Body of pancreas (tissue), 4 donors: ENCODE measurements around the gene STYX. TPM values are rescaled to one million over a fixed set of nuclear protein-coding genes. Genes with fewer than 3 reads are reported as not detected.

Experiments used
- ATAC-seq: fragments of 150-250 bp; one replicate; pipeline ENCODE4 v1.9.1; 2016
- DNase-seq, 4 donors: peaks; one replicate each; pipeline ENCODE4 v3.0.0-alpha.2; 2019
- H3K27ac ChIP-seq, 4 donors: fragments of 200-600 bp; sonication (generic); 1 replicate in 3 of 4; 2 replicates in 1 of 4; pipeline versions ENCODE4 v1.5.1 to v1.6.1; 2016 to 2019; ENCODE audit warnings: mild to moderate bottlenecking in 1 of 4, mixed read lengths in 1 of 4, moderate library complexity in 1 of 4
- H3K27me3 ChIP-seq, 2 donors: fragments of 200-600 bp; sonication (generic); one replicate each; pipeline ENCODE4 v1.6.0; 2016; ENCODE audit warnings: mild to moderate bottlenecking in 1 of 2
- H3K36me3 ChIP-seq, 2 donors: fragments of 200-600 bp; sonication (generic); replicated peaks in 1 of 2; 2 replicates each; pipeline ENCODE4 v1.5.1; 2016; ENCODE audit warnings: low read depth in 2 of 2; ENCODE audit not compliant: insufficient read depth in 1 of 2
- H3K4me1 ChIP-seq: fragments of 200-600 bp; sonication (generic); one replicate; pipeline ENCODE4 v1.6.0; 2016
- H3K4me3 ChIP-seq, 2 donors: fragments of 200-600 bp; sonication (generic); 1 replicate in 1 of 2; 2 replicates in 1 of 2; pipeline ENCODE4 v1.5.1; 2016 to 2019
- H3K9me3 ChIP-seq, 3 donors: fragments of 200-600 bp; sonication (generic); 1 replicate in 2 of 3; 2 replicates in 1 of 3; pipeline ENCODE4 v1.5.1; 2016
- CTCF ChIP-seq, 7 experiments: fragments of 450-650 bp in 4 of 7; fragments of 200-600 bp in 3 of 7; sonication (generic) in 3 of 7; IDR thresholded peaks; one replicate each; pipeline ENCODE4 v1.5.1; 2016 to 2019; ENCODE audit warnings: antibody characterized with exemption in 7 of 7
- POLR2A ChIP-seq, 3 donors: fragments of 450-650 bp; IDR thresholded peaks; one replicate each; pipeline ENCODE4 v1.6.1; 2016; ENCODE audit warnings: antibody characterized with exemption in 3 of 3, mild to moderate bottlenecking in 2 of 3
- WGBS, 2 donors: methylation state at CpG; one replicate each; pipeline ENCODE4 v1.1.5; 2017; 5-methylcytosine and 5-hydroxymethylcytosine counted together
- intact Hi-C: fragments of 100-400 bp; cut with DNase I; formaldehyde crosslinking; loops from one replicate; pipeline ENCODE4 v1.15.1; 2023
- total RNA-seq, 2 donors: library from RNA; depleted of rRNA; stranded (reverse); fragments of >200 nt; gene quantifications; one replicate each; pipeline ENCODE4 v1.1.0, GENCODE V29; 2016

Gene STYX
- total RNA-seq, 2 donors from 2014 or later, result 5.6 to 11.4 TPM

DNA sequence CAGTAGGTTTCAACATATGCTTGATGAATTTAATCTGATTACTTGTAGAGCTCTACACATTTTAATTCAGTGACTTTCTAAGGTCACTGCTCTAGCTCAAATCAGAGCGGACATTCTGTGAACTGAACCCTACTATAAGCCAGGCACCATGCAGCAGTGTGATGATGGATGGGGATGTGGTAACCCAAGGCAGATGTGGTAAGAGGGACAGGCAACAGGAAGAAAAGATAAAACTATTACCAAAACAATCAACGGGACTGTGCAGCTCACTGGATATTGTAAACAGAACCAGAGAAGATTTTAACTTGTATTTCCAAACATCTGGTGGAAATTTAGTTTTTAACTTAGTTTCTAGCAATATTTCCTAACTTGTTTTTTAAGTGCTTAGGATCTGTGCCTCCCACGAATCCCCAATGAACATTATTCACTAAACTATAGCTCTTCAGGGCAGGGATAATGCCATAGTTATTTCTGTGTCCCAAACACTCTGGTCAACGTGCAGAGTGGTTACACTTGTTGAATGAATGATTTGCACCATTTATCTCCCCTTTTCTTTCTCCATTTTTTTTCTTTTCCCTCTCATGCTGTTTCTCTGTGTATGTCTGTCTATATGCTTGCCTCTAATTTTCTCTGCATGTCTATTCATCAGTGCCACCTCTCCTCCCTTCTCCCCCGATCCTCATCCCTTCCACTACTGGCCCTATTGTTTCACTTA is 37.6 kb upstream of the STYX start:
- DNase-seq (no peak), ATAC-seq (no peak)
- no peak overlapping the region for H3K4me3 ChIP-seq
- H3K4me1 ChIP-seq, result peaks cover 64% of the 10 kb centered on the region
- intact Hi-C loops, result no loop called here
- H3K27me3 ChIP-seq, result no peaks in the 10 kb centered on the region
- no peaks in the 10 kb centered on the region for H3K9me3 ChIP-seq
- peak overlapping the region in 1 of 4 donors; percentile 69 for H3K27ac ChIP-seq
- 56 to 58% methylated on average over 5 of the region's 5 CpGs for WGBS, 2 donors
- H3K36me3 ChIP-seq, result no peaks in the 10 kb centered on the region
- no peak for TF ChIP-seq POLR2A (IDR thresholded peaks at IDR 0.05)
- TF ChIP-seq CTCF (IDR thresholded peaks at IDR 0.05), result no peak

GRCh38 chr14:52693036-52693435 is 36.9 kb upstream of the STYX start:
- 65 to 71% methylated on average over 3 of the region's 3 CpGs for WGBS, 2 donors

DNA sequence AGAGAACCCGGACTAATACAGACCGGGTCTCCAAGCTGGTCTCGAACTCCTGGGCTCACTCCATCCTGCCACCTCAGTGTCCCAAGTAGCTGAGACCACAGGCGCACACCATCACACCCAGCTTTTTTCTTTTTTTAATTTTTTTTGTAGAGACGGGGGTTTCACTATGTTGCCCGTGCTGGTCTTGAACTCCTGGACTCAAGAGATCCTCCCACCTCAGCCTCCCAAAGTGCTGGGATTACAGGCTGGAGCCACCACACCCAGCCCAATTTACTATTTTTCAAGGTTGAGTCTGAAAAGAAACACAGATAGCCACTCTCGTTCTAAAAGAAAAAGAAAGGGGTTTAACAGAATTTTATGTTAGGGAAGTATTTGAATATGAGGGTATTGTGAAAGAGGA is 36.4 kb upstream of the STYX start:
- Histone ChIP-seq H3K27ac (peak overlapping the region in 1 of 4 donors; percentile 97), H3K9me3 (no peaks in the 10 kb centered on the region), H3K36me3 (no peaks in the 10 kb centered on the region), H3K4me1 (peaks cover 53% of the 10 kb centered on the region), H3K4me3 (no peak overlapping the region), H3K27me3 (no peaks in the 10 kb centered on the region)
- ATAC-seq (no peak), DNase-seq (no peak)
- TF ChIP-seq CTCF (IDR thresholded peaks at IDR 0.05) (no peak), POLR2A (IDR thresholded peaks at IDR 0.05) (no peak)
- intact Hi-C loops, result no loop called here
- WGBS, 2 donors, result 79 to 87% methylated on average over 7 of the region's 7 CpGs

More at GRCh38 chr14:52693036-52693435, 36.9 kb upstream of the STYX start:
- Histone ChIP-seq H3K4me3 (no peak overlapping the region), H3K4me1 (peaks cover 58% of the 10 kb centered on the region), H3K27me3 (no peaks in the 10 kb centered on the region), H3K36me3 (no peaks in the 10 kb centered on the region), H3K9me3 (no peaks in the 10 kb centered on the region), H3K27ac (peak overlapping the region in 1 of 4 donors; percentile 97)
- TF ChIP-seq POLR2A (IDR thresholded peaks at IDR 0.05) (no peak), CTCF (IDR thresholded peaks at IDR 0.05) (no peak)
- ATAC-seq, result no peak
- DNase-seq, result no peak
- intact Hi-C loops, result no loop called here

- peak; percentile 50 to 59 (median 54) for DNase-seq
- Histone ChIP-seq H3K9me3 (no peaks in the 10 kb centered on the region), H3K4me3 (peak overlapping the region; percentile 69), H3K4me1 (peaks cover 54% of the 10 kb centered on the region), H3K27ac (peak overlapping the region; percentile 95 to 99 (median 98)), H3K27me3 (no peaks in the 10 kb centered on the region), H3K36me3 (no peaks in the 10 kb centered on the region)
- WGBS, 2 donors, result 0 to 1% methylated on average over 8 to 44 of the region's 46 CpGs
- ATAC-seq, result peak; percentile 30
- intact Hi-C loops, result no loop called here
- TF ChIP-seq POLR2A (IDR thresholded peaks at IDR 0.05) (peak in 1 of 3 donors; percentile 70), CTCF (IDR thresholded peaks at IDR 0.05) (peak in 1 of 7 experiments; percentile 16)
These were observed 35.0 kb upstream of the STYX start for GRCh38 chr14:52694761-52695480.
